Measurements from ENCODE around the gene TMEM59.
"Not testable (repeated sequence)": the region's sequence is repeated elsewhere in the genome, so short reads cannot be mapped to it uniquely, and the experiment has no call there.

Gene TMEM59

DNA sequence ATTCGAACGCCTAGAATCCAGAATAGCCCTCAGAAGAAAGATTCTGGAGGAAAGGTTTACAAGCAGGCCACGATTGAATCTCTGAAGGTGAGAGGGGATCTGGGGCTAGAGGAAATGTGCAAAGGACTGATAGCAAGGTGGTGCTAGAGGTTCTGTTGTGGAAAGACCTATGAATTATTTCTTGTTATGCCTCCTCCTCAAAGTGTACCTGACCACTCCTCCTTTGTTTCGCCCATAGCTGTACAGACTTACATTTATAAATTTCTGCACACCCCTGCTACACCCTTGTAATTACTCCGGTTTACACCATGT lies 1.4 kb upstream of the TMEM59 start:
- Histone ChIP-seq H4K20me1 (peaks cover 19% of the 10 kb centered on the region), H3K27ac (peak overlapping the region; percentile 85), H3K4me1 (peaks cover 31% of the 10 kb centered on the region), H3K36me3 (peaks cover 39% of the 10 kb centered on the region), H3K9me3 (no peaks in the 10 kb centered on the region), H3K27me3 (no peaks in the 10 kb centered on the region; the same call in 1 of the 2 replicates), H3K9ac (peak overlapping the region; percentile 83), H3K4me3 (peak overlapping the region; percentile 89), H3K4me2 (peak overlapping the region; percentile 91)
- no peak for TF ChIP-seq Cebpa-rat (IDR thresholded peaks at IDR 0.05)

DNA sequence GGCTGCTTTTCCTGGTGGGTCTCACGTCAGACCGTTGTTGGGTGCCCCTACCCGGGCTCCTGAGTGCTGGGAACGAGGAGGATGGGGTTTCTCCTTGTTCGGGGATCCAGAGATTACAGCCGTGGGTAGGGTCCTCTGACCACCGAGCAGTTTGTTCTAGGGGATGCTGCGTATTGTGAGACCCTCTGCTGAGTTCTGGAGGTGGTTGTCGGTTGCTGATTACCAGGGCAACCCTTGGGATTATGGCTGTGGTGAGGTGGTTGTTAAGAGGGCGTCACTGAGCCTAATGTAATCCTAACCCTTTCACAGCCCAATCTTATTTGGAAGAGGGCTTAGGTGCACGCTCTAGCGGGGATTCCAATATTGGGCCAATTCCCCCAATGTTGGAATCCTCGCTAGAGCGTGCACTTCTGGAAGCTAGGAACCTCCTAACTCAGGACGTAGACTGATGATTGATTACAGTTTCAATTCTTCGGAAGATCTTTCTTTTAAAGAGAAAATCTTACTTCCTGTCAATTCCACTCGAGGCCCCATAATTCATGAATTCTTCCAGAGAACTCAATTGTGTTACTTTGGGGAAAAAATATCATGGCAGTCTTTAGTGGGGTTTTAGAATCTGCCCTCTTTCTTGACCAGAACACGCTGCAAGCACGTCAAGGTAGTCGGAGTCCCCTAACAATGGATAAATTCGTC lies 887 bp upstream of the TMEM59 start:
- no peak for TF ChIP-seq Cebpa-rat (IDR thresholded peaks at IDR 0.05)
- peak overlapping the region; percentile 83 for H3K9ac ChIP-seq
- peaks cover 34% of the 10 kb centered on the region for H3K36me3 ChIP-seq
- H3K27ac ChIP-seq: peak overlapping the region; percentile 85
- peaks cover 31% of the 10 kb centered on the region for H3K4me1 ChIP-seq
- H3K4me3 ChIP-seq: peak overlapping the region; percentile 89
- H3K9me3 ChIP-seq: no peaks in the 10 kb centered on the region
- H3K27me3 ChIP-seq: no peaks in the 10 kb centered on the region; the same call in 1 of the 2 replicates
- peak overlapping the region; percentile 91 for H3K4me2 ChIP-seq
- peaks cover 24% of the 10 kb centered on the region for H4K20me1 ChIP-seq

GRCh38 chr1:54052431-54052933 lies 522 bp downstream of the TMEM59 start:
- Histone ChIP-seq H3K4me1 (peaks cover 40% of the 10 kb centered on the region), H3K9me3 (no peaks in the 10 kb centered on the region), H3K27me3 (no peaks in the 10 kb centered on the region; the same call in 1 of the 2 replicates), H3K36me3 (peaks cover 20% of the 10 kb centered on the region), H4K20me1 (peaks cover 38% of the 10 kb centered on the region), H3K27ac (peak overlapping the region; percentile 79), H3K4me2 (peak overlapping the region; percentile 87), H3K4me3 (peak overlapping the region; percentile 89), H3K9ac (peak overlapping the region; percentile 85)
- no peak for TF ChIP-seq Cebpa-rat (IDR thresholded peaks at IDR 0.05)

- no peaks in the 10 kb centered on the region for H3K9me3 ChIP-seq
- H3K9ac ChIP-seq: peak overlapping the region; percentile 85
Measured at GRCh38 chr1:54051933-54052430, 1.0 kb downstream of the TMEM59 start.

DNA sequence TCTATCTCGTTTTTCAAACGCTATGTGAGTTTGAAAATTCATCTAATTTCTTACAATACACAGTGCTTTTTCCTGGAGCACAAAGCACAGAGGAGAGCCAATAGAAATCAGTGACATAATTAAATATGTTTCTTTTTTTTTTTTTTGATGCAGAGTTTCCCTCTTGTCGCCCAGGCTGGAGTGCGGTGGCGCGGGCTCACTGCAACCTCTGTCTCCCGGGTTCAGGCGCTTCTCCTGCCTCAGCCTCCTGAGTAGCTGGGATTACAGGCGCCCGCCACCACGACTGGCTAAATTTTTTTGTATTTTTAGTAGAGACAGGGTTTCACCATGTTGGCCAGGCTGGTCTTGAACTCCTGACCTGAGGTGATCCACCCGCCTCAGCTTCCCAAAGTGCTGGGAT lies 2.6 kb downstream of the TMEM59 start:
- H3K4me3 ChIP-seq: not testable (repeated sequence)

More at GRCh38 chr1:54051933-54052430, 1.0 kb downstream of the TMEM59 start:
- peaks cover 18% of the 10 kb centered on the region; the same call in 1 of the 2 replicates for H3K36me3 ChIP-seq
- peaks cover 45% of the 10 kb centered on the region for H3K4me1 ChIP-seq
- H3K27me3 ChIP-seq: no peaks in the 10 kb centered on the region; the same call in 1 of the 2 replicates
- peak overlapping the region; percentile 79 for H3K27ac ChIP-seq
- peak overlapping the region; percentile 89 for H3K4me3 ChIP-seq
- peak overlapping the region; percentile 87 for H3K4me2 ChIP-seq
- no peak for TF ChIP-seq Cebpa-rat (IDR thresholded peaks at IDR 0.05)
- peaks cover 43% of the 10 kb centered on the region for H4K20me1 ChIP-seq

DNA sequence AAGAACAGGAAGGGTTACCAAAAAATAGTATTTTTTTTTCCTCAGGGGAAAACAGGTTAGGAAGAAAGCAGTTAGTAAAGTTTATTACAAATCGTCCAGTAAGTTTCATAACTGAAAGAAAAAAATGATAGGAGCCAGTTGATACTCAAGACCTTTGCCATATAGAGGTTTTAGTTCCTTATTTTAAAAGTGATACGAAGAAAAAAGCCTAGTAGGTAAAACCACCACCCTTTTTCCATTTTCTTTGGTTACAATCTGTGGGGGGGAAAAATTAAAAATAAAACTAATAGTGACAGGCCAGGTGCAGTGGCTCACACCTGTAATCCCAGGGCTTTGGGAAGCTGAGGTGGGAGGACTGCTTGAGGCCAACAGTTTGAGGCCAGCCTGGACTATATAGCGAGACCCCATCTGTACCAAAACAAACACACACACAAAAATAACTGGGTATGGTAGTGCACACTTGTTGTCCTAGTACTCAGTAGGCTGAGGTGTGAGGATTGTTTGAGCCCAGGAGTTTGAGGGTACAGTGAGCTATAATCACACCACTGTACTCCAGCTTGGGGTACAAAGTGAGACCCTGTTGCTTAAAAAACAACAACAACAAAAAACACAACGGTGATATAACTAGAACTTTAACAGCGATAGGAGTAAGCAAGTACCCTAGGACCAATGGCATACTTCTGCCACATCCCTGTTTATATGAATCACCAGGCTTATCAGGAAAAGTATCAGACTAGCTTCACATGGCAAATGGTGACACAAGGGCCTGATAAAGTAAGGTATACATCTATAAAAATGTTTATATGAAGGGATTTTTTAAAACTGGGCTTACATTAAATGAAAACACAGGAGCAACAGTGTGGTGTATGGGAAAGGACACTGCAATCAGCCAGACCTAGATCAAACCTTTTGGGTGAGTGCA lies 5.4 kb downstream of the TMEM59 start:
- no peak overlapping the region for H3K27ac ChIP-seq
- H3K9ac ChIP-seq: no peak overlapping the region
- TF ChIP-seq Cebpa-rat (IDR thresholded peaks at IDR 0.05): no peak
- H3K27me3 ChIP-seq: no peaks in the 10 kb centered on the region; the same call in 1 of the 2 replicates
- no peak overlapping the region for H3K4me3 ChIP-seq
- peaks cover 30% of the 10 kb centered on the region for H3K36me3 ChIP-seq
- H3K9me3 ChIP-seq: no peaks in the 10 kb centered on the region
- H4K20me1 ChIP-seq: peaks cover 65% of the 10 kb centered on the region
- peak overlapping the region; percentile 41 for H3K4me2 ChIP-seq
- peaks cover 30% of the 10 kb centered on the region for H3K4me1 ChIP-seq

More for the DNA sequence above, 2.6 kb downstream of the TMEM59 start:
- H3K36me3 ChIP-seq: peaks cover 12% of the 10 kb centered on the region
- H3K4me2 ChIP-seq, H3K27ac ChIP-seq, H3K27me3 ChIP-seq, H3K9ac ChIP-seq, H3K9me3 ChIP-seq: not testable (repeated sequence)
- H4K20me1 ChIP-seq: peaks cover 58% of the 10 kb centered on the region
- peaks cover 43% of the 10 kb centered on the region for H3K4me1 ChIP-seq

DNA sequence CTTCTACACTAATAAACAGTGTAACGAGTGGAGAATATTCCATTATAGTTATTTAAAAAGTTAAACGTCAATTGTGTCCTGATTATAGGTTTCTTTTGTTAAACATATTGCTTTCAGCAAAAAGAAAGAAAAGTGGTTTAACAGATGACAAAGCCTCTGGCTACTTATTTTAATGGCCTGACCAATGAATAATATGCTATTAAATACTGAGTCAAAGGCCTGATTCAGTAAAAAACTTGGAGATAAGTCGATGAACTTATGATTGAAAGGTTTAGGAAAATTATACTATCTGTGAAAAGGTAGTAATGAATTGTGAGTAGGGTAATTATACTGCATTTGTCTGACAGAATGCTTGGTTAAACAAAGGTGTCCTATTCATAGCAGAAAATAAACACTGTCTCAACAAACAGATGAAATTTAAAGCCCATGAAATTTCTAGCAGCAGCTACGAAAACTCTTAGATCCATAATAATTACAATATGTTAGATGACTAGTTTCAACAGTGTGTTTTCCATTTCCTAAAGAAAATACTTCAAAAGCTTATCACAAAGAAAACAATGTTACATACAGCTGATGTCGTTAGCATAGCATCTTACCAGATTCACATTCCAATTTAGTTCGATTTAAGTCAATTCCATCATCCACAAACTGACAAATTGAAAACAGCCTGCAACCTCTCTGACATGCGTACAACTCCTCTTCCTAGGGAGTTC lies 6.2 kb downstream of the TMEM59 start:
- peak overlapping the region; percentile 41 for H3K4me2 ChIP-seq
- no peaks in the 10 kb centered on the region for H3K27me3 ChIP-seq
- no peak overlapping the region for H3K4me3 ChIP-seq
- H3K9ac ChIP-seq: no peak overlapping the region
- no peak for TF ChIP-seq Cebpa-rat (IDR thresholded peaks at IDR 0.05)
- H3K36me3 ChIP-seq: peaks cover 38% of the 10 kb centered on the region
- H4K20me1 ChIP-seq: peaks cover 65% of the 10 kb centered on the region
- no peaks in the 10 kb centered on the region for H3K9me3 ChIP-seq
- H3K4me1 ChIP-seq: peaks cover 29% of the 10 kb centered on the region
- H3K27ac ChIP-seq: no peak overlapping the region

GRCh38 chr1:54045496-54045895 lies 7.5 kb downstream of the TMEM59 start:
- TF ChIP-seq Cebpa-rat (IDR thresholded peaks at IDR 0.05): no peak
- Histone ChIP-seq H3K27ac (no peak overlapping the region), H3K4me1 (peaks cover 17% of the 10 kb centered on the region), H3K36me3 (peaks cover 45% of the 10 kb centered on the region), H4K20me1 (peaks cover 57% of the 10 kb centered on the region), H3K27me3 (no peaks in the 10 kb centered on the region), H3K4me3 (no peak overlapping the region), H3K9me3 (no peaks in the 10 kb centered on the region), H3K9ac (no peak overlapping the region), H3K4me2 (no peak overlapping the region)

GRCh38 chr1:54041806-54042205 lies 11.2 kb downstream of the TMEM59 start:
- H3K9ac ChIP-seq: no peak overlapping the region
- H3K27me3 ChIP-seq: no peaks in the 10 kb centered on the region
- peaks cover 73% of the 10 kb centered on the region for H3K36me3 ChIP-seq
- no peak overlapping the region for H3K27ac ChIP-seq
- no peak overlapping the region for H3K4me2 ChIP-seq
- no peaks in the 10 kb centered on the region for H3K9me3 ChIP-seq
- peaks cover 2% of the 10 kb centered on the region; the same call in 1 of the 2 replicates for H3K4me1 ChIP-seq
- no peak for TF ChIP-seq Cebpa-rat (IDR thresholded peaks at IDR 0.05)
- peaks cover 20% of the 10 kb centered on the region; the same call in 1 of the 2 replicates for H4K20me1 ChIP-seq
- no peak overlapping the region for H3K4me3 ChIP-seq

Data from BLaER1 (cell line).